NCI-H748 treated with DMSO at 0.1 percent for 48 hours (cell line): Measurements from ENCODE around the gene PKN2.

Experiments used
- DNase-seq: peaks from one replicate; lab custom pipeline; 2025; lab: John Stamatoyannopoulos, UW

The PKN2 gene

DNA sequence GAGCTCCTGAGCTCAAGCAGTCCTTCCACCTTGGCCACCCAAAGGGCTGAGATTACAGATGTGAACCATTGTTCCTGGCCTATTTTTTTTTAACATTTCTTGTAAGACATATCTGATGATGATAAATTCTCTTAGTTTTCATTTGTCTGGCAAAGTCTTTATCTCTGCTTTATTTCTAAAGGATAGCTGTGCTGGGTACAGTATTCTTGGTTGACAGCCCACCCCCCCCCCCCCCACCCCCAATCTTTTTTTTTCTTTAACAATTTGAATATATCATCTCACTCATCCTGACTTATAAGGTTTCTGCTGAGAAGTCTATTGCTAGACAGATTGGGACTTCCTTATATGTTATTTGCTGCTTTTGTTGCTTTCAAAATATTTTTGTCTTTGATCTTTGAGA is 51.3 kb downstream of the PKN2 start:
- DNase-seq = no peak

DNA sequence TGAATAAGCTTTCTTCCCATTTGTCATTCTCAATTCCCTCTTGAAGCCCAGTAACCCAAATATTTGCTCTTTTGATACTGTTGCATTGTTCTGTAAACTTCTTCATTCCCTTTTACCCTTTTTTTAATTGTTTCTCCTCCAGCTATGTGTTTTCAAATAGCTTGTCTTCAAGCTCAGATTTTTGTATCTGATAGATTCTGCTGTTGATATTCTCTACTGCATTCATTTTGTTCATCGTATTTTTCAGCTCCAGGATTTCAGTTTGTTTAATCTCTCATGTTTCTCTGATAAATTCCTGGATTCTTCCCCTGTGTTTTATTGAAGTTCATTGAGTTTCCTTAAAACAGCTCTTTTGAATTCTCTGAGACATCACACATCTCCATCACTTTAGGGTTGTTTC is 51.8 kb downstream of the PKN2 start:
- no peak for DNase-seq

DNA sequence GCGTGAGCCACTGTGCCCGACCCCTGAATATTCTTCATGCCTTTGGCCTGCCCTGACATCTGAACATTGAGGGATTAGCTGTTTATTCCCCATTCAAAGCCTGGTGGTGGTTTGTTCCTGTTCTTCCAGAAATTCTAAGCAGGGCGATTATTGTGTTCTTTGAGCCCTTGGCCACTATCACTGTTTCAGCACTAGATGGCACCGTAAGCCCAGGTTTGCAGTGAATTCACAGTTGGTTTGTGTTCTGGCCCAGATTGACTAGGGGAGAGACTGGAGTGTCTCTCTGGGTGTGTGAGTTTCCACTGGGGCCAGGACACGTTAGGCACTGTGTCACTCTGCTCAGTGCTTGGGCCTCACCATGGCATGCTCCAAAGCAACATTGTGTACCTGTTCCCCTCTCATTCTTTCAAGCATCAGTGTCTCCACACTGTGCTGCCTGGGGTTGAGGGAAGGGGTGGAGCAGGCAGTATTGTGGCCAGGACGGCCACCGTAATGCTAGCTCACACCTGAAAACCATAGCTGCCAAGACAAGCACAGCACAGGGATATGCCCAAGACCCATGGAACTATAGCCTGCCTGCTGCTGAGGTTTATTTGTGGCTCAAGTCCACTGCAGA is 52.7 kb downstream of the PKN2 start:
- DNase-seq = no peak

DNA sequence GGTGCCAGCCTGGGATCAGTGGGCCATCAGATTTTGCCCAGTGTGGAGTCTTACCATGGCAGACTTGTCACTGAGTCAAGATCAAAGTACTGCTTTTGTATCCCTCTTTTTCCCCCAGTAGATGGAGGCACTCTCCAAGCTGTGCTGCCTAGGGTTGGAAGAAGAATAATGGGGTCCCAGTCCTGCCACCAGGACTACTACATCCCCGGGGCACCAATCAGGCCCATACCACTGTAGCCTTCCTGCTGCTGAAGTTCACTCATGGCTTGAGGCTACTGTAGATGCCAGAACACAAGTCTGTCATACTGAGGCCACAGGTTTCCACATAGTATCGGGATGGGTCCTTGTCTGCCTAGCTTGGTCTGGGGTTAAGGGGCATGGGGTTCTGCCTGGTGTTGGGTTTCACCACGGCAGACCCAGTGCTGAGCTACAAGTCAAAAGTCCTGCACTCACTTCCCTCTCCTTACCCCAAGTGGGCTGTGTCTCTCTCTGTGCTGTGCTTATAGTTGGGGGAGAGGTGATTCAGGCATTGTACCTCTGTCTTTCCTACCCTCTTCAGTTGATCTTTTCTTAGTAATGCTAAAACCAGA is 53.4 kb downstream of the PKN2 start:
- DNase-seq = no peak

DNA sequence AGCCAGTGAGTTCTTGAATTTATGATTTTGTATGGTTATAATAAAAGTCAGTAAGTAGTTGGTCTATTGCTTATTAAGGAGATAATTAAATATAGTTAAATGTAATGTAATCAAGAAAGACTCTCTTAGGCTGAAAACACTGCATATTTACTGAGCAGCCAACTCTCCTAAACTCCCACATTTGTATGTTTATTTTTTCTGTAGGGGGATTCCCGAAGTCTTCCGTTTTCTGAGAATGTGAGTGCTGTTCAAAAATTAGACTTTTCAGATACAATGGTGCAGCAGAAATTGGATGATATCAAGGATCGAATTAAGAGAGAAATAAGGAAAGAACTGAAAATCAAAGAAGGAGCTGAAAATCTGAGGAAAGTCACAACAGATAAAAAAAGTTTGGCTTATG is 56.7 kb downstream of the PKN2 start:
- DNase-seq = no peak

DNA sequence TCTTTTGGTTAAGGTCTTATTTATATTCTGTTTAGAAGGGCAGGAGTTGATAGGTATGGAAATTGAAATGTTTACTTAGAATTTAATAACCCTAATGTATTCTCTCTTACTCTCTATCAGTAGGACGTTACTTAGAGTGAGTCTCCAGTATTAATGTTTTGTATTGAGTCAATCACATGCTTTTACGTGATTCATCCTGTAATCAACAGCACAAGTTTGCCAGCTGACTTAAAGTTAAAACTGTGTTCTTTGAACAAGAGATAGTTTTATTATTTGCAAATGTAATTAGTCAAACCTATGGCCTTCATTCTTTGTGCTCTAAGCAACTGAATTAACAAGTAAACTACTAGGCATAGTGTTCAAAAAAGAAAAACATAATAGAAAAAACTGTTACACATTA is 57.3 kb downstream of the PKN2 start:
- no peak for DNase-seq

DNA sequence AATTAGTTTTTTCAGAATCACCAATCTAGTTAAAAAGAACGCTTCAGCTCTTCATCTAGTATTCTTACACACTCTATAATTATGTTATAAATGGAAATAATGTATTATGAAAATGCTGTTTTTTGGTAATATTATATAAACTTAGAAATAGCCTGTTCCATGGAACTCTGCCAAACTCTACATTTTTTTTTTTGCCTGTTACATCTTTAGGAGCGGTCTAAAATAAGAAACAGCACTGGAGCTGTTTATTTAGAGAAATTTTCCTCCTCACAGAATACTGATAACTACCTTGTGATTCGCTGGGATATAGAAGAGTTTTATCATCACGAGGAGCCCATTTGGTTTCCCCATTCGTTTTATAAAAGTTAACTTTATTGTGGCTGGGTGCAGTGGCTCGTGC is 58.5 kb downstream of the PKN2 start:
- DNase-seq = no peak

DNA sequence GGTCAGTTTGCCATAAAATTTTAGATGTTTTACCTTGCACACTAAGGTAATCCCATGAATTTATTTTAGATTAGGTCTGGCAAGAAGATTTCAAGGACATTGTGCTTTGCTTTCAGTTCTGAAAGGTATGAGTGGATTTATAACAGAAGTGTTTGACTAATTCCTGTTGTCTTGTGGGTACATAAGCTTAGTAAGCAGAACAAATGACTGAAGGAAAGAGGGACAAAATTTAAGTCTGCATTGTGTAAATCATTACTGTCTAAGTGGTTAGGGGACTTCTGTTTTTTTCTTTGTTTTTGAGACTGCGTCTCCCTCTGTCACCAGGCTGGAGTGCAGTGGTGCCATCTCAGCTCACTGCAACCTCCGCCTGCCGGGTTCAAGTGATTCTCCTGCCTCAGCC is 60.1 kb downstream of the PKN2 start:
- no peak for DNase-seq

DNA sequence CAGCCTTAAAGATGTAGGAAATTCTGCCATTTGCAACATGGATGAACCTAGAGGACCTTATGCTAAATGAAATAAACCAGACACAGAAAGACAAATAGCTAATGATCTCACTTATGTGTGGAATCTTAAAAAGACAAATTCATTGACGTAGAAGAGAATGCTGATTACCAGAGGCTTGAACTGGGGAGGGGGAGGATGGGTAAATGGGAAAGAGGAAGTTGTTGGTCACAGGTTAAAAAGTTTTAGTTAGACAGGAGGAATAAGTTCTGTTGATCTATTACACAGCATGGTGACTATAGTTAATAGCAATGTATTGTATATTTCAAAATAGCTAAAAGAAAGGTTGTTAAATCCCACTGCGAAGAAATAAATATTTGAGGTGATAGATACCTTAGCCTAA is 62.8 kb downstream of the PKN2 start:
- no peak for DNase-seq

DNA sequence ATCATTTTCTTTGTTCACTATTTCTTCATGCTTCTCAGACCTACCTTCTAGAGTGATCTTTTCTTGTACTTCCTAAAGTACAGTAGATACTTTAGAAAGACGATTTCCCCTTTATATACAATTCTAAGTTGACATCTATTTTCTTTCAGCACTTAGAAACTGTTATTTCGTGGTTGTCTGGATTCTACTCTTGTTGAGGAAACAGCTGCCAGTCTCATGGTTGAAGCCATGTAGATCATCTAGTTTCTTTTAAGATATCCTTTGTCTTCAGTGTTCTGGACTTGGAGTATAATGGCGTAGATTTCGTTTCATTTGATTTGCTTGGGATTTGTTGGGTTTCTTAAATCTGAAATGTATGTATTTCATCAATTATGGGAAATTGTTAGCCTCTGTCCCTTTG is 67.6 kb downstream of the PKN2 start:
- no peak for DNase-seq

DNA sequence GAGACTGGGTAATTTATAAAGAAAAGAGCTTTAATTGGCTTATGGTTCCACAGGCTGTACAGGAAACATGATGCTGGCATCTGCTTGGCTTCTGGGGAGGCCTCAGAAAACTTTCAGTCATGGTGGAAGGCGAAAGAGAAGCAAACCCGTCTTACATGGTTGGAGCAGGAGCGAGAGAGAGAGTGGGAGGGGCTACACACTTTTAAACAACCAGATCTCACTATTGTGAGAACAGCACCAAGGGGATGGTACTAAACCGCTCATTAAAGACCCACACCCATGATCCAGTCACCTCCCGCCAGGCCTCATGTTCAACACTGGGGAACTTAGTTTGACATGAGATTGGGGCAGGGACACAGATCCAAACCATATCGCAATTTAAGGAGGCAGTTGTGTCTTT is 69.4 kb downstream of the PKN2 start:
- no peak for DNase-seq

DNA sequence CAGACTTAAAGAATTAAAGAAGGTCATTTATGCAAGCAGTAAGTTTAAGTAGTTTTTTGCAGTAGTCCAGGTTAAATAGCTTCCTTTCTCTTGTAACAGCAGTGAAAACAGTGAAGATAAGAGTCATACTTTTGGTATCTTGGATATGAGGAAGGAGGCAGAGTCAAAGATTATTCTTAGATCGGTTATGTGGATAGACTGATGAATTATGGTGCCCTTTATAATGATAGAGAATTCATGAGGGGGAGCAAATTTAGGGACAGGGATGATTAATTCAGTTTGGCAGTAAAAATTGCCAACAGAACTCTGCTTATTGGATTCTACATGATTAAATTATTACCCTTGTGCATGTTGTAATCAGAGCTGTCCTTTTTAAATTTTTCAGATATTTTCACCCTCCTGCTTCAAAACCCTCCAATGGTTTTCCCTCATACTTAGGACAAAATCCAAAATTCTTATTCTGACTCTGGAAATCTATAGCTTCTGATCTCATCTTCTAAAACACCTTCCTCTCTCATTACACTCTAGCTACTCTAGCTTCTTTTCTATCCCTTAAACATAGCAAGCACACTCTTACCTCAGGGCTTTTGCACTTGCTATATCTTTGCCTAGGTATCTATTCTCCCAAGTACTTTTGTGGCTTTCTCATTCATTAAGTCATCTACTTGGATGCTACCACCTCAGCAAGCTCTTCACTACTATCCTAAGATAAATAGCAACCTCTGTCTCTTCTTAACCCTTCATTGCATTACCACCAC is 79.8 kb downstream of the PKN2 start:
- DNase-seq = no peak

DNA sequence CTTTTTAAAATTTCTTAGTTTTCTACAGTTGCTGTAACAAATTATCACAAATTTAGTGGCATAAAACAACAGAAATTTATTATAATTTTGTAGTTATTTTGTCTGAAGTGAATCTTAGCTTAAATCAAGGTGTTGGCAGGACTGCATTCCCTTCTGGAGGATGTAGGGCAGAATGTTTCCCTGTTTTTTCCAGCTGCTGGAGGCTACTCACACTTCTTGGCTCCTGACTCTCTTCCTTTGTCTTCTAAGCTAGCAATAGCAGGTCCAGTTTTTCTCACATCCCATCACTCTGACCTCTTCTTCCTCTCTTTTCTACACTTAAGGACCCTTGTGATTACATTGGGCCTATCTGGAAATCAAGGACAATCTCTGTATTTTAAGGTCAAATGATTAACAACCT is 84.1 kb downstream of the PKN2 start:
- no peak for DNase-seq

DNA sequence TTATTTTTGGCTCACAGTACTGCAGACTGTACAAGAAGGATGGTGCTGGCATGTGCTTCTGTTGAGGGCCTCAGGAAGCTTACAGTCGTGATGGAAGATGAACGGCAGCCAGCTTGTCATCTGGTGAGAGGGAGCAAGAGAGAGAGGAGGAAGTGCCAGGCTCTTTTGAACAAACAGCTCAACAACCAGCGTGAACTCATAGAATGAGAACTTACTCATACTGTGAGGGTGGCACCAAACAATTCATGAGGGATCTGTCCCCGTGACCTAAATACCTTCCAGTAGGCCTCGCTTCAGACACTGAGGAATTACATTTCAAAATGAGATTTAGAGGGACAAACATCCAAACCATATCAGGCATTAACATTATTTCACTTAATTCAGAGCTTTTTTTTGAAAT is 84.7 kb downstream of the PKN2 start:
- no peak for DNase-seq

DNA sequence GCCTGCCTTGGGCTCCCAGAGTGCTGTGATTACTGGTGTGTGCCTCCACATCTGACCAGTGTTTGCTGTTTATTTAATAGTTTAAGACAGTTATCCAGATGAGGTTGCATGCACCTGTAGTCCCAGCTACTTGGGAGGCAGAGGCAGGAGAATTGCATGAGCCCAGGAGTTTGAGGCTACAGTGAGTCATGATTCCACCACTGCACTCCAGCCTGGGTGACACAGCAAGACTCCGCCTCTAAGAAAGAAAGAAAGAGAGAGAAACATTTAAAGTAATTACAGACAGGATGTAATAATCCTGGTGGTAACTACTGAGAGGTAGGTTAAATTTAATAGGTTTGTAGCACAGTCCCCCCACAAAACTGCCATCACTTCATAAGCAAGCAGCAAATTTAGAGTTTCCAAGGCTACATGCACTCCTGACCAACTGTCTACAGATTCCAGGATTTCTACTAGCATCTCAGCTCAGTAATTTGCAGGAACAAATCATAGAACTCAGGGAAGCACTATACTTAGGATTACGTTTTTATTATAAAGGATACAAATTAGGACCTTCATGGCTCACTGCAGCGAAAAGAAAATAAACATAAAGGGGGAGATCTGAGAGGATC is 89.6 kb downstream of the PKN2 start:
- DNase-seq = no peak

DNA sequence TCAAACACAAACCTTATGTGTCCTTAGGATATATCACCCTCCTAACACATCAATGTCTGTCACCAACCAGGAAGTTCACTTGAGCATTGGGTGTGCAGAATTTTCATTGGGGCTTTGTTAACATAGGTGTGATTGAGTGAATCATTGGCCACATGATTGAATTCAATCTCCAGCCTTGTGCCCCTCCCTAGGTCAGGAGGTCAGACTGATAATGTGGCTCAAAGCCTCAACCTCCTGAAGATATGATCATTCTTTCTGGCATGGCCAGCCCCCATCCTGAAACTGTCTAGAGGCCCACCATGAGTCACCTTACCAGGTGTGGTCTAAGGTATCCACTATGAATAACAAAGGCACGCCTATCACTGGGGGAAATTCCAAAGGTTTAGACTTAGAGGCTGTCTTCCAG is 90.1 kb downstream of the PKN2 start:
- DNase-seq = no peak

DNA sequence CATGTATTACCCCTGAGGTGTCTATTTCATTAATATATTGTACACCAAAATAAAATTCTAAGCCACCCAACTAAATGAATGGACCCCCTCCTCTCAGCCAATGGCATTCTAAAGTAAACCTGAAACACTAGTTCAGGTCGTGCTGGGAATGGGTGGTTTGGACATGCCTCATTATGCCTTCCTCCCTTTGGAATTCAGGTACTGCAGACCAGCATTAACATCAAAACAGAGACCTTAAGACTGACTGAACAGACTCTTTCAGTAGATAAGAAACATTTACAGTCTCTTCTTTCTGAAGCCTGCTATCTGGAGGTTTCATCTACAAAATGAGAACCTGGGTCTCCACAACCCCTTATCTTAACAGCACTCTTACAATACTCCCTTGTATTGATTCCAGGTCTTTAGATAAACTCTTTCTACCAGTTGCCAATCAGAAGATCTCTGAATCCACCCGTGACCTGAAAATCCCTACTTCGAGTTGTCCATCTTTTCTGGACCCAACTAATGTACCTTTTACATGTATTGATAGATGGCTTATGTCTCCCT is 93.6 kb downstream of the PKN2 start:
- no peak for DNase-seq

DNA sequence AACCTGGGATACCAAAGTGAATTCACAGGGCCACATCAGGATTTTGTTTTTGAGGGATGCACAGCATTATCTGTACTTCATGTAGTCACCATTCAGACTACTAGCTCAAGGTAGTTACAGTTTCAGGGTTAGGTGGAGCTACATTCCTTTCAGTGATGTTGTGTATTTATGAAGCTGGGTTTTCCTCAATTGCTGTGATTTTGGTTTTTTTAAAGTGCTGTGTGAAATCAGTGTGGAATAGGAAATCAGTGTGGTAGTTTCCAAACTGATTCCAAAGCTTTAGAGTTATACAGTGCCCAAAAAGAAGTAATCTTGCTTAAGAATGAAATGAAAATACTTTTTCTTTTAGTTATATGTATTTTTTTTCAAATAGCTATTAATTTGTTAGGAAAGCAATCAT is 95.8 kb downstream of the PKN2 start:
- DNase-seq = no peak

DNA sequence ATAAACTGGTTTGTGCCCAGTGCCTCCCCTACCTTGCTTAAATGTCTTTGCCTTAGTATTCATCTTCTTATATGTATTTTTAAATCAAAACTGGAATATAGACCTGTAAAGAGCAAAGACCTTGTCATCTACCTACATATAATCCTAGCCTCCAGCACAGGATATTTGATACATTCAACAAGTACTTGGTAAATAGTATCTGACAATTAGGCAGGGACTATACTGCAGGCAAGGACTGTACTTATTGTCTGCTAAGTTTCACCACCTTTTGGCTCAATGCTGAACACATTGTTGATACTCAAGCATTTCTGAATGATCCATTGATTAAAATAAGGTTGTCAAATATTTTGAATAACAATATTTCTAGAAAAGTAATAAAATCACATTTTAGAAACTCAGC is 96.4 kb downstream of the PKN2 start:
- DNase-seq = no peak

DNA sequence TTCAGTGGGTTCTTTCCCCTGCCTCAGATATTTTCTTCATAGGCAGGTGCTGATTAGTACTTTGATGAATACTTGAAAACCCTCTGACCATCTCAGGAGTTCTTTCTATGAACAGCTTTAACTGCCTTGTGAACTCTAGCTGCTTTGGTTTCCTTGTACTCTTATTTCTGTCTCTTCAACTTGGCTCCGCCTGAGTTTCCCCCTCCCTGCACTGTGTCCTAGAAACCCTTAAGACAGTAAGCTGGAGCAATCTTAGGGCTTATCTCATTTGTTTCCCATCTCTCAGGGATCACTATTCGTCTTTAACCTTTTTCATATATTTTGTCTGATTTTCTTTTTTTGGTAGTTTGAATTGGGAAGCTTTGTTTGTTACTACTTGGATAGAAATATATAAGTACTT is 99.1 kb downstream of the PKN2 start:
- no peak for DNase-seq

DNA sequence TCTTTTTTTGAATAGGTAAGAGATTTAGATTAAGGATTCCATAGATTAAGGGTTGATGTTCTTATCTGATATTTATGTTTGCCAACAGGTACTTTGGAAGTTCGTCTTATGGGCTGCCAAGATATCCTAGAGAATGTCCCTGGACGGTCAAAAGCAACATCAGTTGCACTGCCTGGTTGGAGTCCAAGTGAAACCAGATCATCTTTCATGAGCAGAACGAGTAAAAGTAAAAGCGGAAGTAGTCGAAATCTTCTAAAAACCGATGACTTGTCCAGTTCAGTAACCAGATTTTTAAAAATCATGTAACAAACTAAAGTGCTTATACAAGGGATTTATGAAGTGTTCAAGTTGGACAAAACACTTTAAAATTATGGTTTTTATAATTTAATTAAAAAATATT is 100.5 kb downstream of the PKN2 start:
- no peak for DNase-seq

DNA sequence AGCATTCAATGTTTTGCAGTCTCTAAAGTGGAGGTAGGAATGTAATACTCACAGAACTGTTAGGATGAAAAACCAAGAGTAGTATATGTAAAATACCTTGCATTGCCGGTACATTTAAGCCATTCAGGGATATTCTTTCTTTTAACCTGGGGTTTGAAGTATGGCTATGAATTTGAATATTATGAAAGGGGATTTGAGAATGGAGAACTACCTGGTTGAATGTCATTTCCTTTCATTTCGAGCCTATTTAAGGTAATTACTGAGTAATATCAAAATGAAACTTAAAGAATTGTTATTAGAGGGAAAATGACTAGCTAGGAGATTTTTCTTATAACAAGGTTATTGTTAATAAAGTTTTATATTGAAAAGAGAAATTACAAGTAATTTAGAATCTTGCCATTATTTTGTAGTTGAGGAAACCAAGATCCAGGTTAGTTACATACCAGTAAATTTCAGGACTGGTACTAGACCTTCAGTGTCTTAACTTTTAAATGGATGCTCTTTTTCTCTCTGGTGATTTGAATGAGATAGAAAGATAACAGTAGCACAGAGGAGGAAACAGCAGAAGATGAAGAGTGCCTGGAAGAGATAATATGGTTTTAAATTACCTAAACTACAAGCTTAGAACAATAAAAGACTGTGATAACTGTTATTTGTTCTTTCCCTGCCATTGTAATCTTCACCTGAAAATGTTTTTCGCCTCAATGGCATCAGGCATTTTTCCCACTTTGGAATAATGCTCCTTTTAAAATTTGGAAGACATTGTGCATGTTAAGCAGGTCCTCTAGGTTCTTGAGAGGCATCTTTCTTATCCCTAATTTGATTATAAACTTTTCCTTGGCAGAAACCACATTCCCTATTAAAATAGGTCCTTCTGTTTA is 103.2 kb downstream of the PKN2 start:
- DNase-seq = no peak
